GM18909 (cell line): ENCODE results near the gene TDP2.

ENCODE experiments used
- ATAC-seq: cut with Tn5 transposase; IDR thresholded peaks from one replicate; pipeline ENCODE4 v1.9.1; 2021; ENCODE audit warnings: mild to moderate bottlenecking; ENCODE audit not compliant: unreplicated experiment, poor library complexity

The TDP2 gene

DNA sequence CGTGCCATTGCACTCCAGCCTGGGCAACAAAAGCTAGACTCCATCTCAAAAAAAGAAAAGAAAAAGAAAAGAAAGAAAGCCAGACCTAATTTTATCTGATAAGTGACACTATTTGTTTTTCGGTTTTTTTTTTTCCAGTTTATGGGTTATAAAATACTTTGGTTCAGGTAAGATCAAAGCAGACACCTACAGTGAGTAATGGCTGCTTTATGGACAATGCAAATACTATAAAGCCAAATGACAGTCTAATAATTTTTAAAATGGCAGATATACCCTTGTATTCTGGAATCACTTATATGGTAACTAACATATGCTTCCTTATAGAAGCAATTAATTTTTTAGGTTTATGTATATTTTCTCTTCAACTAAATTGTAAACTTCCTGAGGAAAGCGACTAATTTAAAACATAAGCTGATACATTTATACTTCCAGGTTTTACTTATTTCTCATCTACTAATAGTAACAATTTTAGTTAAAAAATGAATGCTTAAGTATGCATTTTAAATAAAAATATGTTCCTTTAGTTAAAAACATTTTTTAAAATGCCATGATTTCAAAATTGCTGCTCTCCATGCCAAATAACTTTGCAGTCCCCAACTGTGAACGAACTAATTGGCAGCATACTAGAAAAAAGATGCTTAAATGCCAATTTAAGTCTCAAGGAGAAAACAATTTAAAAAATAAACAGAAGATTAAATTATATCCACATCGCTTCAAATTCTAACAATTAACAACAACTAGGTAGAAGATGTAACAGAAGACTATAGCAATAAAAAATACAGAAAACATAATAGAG, 59.2 kb downstream of the TDP2 start:
- no peak for ATAC-seq

- ATAC-seq = no peak
Observed at GRCh38 chr6:24606200-24606930, 60.3 kb downstream of the TDP2 start.

GRCh38 chr6:24603241-24603640, 63.5 kb downstream of the TDP2 start:
- no peak for ATAC-seq

- ATAC-seq = no peak
Observed at GRCh38 chr6:24600903-24601302, 65.8 kb downstream of the TDP2 start.
